HG02610 (cell line): ENCODE data around the gene SUPT6H.
"Not testable (repeated sequence)": the region's sequence is repeated elsewhere in the genome, so short reads cannot be mapped to it uniquely, and the experiment has no call there.

ENCODE experiments used
- ATAC-seq: cut with Tn5 transposase; IDR thresholded peaks from one replicate; pipeline ENCODE4 v1.9.1; 2021; ENCODE audit warnings: mild to moderate bottlenecking, moderate library complexity; ENCODE audit not compliant: unreplicated experiment

Gene SUPT6H

DNA sequence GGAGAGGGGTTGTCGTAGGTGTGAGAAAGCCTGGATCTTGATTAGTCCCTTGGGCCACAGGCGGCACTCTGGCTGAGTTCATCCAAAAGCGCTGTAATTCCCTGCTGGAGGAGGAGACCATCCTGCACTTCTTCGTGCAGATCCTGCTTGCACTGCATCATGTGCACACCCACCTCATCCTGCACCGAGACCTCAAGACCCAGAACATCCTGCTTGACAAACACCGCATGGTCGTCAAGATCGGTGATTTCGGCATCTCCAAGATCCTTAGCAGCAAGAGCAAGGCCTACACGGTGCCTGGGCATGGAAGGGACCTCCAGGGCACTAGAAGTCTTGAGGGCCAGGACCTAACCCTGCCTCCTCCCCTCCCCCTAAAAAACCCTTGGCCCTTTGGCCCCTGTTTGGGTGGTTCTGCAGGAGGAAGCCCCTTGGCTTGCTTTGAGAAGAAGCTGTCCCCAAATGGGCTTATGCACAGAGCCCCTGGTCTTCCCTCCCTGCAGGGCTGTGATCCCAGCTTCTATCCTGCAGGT lies 72.8 kb downstream of the SUPT6H start:
- no peak for ATAC-seq

DNA sequence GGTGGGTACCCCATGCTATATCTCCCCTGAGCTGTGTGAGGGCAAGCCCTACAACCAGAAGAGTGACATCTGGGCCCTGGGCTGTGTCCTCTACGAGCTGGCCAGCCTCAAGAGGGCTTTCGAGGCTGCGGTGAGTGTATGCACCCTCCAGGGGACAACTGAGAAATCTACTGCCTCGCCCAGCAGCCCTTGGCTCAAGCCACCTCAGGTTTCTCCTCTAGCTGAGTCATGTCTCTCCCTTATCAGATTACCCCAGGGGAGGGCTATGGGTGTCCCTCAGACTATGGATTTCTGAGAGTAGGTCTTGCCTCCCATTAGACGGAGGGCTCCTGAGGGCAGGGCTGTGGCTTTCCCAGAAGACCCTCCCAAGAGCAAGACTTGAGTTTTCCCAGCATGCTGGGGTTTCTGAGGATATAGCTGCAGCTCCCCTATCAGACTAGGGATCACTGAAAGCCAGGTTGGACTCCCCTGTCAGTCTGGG lies 73.3 kb downstream of the SUPT6H start:
- ATAC-seq: no peak

DNA sequence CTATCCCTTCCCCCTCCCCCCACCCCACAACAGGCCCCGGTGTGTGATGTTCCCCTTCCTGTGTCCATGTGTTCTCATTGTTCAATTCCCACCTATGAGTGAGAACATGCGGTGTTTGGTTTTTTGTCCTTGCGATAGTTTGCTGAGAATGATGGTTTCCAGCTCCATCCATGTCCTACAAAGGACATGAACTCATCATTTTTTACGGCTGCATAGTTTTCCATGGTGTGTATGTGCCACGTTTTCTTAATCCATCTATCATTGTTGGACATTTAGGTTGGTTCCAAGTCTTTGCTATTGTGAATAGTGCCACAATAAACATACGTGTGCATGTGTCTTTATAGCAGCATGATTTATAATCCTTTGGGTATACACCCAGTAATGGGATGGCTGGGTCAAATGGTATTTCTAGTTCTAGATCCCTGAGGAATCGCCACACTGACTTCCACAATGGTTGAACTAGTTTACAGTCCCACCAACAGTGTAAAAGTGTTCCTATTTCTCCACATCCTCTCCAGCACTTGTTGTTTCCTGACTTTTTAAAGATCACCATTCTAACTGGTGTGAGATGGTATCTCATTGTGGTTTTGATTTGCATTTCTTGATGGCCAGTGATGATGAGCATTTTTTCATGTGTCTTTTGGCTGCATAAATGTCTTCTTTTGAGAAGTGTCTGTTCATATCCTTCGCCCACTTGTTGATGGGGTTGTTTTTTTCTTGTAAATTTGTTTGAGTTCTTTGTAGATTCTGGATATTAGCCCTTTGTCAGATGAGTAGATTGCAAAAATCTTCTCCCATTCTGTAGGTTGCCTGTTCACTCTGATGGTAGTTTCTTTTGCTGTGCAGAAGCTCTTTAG lies 74.1 kb downstream of the SUPT6H start:
- not testable (repeated sequence) for ATAC-seq

DNA sequence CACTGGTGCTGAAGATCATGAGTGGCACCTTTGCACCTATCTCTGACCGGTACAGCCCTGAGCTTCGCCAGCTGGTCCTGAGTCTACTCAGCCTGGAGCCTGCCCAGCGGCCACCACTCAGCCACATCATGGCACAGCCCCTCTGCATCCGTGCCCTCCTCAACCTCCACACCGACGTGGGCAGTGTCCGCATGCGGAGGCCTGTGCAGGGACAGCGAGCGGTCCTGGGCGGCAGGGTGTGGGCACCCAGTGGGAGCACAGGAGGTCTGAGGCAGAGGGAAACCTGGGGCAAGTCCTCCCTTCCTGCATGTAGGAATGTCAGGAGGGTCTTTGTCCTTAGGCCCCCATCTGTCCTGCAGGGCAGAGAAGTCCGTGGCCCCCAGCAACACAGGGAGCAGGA lies 75.3 kb downstream of the SUPT6H start:
- ATAC-seq: no peak

DNA sequence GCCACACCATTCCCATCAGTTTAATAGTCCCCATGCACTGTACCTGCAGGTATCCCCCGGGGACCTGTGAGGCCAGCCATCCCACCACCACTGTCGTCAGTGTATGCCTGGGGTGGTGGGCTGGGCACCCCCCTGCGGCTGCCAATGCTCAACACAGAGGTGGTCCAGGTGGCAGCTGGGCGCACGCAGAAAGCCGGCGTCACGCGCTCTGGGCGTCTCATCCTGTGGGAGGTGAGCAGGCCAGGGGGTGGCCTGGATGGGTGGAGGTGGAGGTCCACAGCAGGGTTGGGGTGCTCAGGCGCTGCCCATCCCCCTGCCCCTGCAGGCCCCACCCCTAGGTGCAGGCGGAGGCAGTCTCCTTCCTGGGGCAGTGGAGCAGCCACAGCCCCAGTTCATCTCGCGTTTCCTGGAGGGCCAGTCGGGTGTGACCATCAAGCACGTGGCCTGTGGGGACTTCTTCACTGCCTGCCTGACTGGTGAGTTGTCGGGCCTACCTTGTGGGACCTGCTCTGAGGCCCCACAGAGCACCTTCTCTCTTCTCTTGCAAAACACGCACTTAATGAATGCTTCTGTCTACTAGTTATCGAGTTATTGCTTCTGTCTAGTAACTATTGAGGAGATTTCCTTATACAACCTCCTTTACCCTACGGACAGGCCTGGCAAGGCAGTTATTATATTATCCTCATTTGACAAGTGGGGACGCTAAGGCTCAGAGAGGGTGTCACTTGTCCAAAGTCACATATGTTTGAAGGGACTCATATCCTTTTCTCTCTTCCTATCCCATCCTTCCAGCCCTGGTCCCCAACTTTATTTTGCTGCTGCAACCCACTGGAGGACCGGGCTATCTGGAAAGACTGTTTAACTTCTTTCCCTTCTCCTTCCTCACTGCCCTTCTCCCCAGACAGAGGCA lies 76.0 kb downstream of the SUPT6H start:
- ATAC-seq: peak; percentile 53

DNA sequence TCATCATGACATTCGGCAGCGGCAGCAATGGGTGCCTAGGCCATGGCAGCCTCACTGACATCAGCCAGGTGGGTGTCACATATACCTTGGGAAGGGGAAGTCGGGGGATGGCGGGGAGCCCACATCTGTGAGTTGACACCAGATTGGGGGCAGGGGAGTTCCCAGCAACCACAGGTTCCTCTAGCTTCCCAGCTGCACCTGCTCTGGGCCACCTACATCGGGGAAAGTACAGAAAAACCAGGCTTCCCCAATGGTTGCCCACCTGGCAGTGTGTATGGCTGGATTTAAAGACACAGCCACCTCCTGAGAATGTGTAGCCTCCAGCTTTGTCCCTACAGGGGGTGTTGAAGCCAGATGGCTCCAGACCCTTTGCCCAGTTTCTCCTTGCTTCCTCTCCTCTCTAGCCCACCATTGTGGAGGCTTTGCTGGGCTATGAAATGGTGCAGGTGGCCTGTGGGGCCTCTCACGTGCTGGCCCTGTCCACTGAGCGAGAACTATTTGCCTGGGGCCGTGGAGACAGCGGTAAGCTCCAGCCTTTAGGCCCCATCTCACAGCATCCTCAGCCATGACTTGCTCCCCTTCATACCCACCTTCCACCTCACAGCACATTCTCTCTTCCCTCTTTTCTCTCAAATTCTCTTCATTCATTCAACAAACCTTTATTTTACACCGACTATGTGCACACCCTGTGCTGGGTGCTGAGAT lies 76.8 kb downstream of the SUPT6H start:
- peak; percentile 31 for ATAC-seq

DNA sequence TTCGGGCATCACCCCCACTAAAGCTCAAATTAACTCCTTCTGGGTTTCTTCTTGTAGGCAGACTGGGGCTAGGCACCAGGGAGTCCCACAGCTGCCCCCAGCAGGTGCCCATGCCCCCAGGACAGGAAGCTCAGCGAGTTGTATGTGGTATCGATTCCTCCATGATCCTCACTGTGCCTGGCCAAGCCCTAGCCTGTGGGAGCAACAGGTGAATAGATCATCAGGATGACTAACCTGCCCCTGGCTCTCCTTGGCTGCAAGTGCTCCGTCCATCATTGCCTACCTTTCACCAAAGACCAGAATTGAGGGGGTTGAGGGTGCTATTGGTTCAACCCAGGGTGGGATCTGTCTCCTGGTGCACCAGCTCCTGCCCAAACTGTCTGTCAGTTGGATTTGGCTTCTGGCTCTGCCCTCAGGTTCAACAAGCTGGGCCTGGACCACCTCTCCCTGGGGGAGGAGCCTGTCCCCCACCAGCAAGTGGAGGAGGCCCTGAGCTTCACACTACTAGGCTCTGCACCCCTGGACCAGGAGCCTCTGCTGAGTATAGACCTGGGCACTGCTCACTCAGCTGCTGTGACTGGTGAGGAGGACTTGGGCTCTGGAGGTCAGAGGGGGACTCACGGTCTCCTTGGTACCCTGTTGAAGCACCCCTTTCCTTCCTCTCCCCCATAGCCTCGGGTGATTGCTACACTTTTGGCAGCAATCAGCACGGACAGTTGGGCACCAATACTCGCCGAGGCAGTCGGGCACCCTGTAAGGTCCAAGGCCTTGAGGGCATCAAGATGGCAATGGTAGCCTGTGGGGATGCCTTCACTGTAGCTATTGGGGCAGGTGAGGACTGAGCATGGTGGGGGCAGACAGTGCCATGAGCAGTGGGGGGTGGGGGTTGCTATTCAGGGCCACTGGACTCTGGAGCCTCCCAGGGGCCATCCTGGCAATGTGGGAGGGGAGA lies 78.7 kb downstream of the SUPT6H start:
- ATAC-seq: no peak

DNA sequence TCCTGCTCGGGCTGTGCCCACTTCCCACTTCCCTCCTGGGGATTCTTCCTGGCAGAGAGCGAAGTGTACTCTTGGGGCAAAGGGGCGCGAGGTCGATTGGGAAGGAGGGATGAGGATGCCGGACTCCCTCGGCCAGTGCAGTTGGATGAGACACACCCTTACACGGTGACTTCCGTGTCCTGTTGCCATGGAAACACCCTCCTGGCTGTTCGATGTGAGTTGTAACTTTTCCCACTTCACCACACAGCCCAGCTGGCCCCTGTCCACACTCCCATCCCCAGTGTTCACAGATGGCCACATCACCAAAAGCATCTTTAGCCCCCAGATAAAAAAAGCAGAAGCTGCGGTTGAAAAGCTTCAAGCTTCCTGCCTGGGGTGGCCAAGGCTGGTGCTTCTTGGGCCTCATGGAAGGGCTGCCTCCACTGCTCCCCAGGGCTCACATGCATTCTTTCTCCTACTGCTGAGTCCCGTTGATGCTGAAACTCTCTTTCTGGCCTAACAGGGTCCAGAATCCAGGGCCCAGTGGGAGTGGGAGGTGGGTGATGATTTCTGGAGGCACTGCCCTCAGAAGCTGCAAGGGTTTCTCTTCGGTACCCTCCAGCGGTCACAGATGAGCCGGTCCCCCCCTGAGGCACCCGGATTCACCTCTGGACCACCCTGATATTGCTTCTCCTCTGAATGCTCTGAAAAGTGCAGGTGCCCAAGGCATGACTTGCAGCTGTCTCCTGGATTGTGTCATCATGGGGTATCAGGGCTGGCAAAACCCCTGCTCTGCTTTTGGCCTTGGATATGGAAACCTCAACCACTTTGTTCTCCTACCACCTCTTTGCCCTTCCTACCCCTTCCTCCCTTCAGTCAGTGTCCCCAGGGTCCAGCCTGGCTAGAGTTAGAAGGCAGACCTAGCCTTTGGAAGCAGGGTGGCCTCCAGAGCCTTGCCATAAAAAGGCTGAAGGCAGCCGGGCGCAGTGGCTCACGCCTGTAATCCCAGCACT lies 79.6 kb downstream of the SUPT6H start:
- ATAC-seq: no peak

DNA sequence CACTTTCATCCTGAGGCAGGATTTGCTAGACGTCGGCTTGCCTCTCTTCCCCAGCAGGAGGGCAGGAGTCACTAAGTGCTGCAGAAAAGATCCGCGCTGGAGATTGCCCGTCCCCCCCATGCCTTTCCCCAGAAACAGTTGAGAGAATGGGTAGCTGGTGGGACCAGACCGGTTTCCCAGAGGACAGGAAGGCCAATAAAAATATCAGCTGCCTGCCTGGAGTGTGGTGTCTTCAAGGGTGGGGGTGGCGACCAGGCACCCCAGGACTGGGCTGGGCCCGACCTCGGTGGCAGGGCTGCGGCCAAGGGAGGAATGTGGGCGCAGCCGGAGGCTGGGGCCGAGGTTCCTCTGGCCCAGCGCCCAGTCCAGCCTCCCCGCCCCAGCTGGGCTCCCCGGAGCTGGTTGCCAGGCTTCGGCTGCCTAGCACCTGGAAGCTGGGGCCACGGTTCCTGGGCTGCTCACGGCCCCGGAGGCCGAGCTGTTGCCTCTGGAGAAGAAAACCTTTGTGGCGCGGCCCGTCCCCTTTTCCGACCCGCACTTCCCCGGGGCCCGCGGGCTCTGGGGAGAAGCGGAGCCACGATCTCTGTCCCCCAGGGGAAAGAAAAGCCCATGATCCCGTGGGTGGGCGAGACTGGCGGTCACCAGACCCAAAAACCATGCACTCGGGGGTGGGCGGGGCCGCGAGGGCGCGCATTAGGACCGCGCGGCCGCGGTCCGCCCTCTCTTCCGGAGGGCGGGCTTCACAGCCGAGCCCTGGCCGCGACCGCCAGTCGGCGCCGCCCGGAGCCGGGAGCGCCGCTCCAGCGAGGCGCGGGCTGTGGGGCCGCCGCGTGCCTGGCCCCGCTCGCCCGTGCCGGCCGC lies 81.5 kb downstream of the SUPT6H start, which contains the start of gene TRAF4:
Gene TRAF4, plus strand, starts transcription at position 769 of the 861 bp plus-strand sequence. CDS start 102 bp downstream, outside the sequence.
- peak; percentile 61 for ATAC-seq

DNA sequence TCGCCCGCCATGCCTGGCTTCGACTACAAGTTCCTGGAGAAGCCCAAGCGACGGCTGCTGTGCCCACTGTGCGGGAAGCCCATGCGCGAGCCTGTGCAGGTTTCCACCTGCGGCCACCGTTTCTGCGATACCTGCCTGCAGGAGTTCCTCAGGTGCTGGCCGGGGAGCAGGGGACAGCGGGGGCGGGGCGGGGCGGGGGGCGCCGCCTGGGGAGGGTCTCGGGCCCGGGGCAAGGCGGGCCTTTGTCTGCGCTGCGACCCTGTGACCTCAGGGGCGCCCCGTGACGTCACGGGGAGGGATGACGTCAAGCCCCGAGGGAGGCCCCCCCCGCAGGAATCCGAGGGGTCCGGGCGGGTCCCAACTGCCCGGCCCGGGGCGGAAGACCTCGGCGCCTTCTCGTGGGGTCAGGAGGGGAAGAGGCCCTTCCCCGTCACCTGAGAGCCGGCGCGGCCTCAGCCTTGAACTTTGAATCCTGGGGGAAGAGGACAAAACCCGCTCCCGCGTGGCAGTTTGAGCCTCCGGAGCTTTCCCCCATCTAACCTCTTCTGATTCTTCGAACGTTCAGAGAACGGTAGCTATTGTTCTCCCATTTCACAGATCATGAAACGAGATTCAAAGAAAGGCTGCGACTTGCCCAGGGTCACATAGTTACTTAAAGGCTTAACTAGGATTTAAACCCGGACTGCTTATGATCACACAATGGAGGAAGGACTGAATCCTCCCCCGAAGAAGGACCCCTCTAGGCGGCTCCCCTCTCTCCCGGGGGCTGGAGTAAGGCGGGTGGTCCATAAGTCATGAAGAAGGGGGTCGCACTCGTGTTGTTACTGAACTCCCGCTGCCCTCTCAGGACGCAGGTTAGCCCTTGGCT lies 82.3 kb downstream of the SUPT6H start:
- peak; percentile 23 for ATAC-seq

DNA sequence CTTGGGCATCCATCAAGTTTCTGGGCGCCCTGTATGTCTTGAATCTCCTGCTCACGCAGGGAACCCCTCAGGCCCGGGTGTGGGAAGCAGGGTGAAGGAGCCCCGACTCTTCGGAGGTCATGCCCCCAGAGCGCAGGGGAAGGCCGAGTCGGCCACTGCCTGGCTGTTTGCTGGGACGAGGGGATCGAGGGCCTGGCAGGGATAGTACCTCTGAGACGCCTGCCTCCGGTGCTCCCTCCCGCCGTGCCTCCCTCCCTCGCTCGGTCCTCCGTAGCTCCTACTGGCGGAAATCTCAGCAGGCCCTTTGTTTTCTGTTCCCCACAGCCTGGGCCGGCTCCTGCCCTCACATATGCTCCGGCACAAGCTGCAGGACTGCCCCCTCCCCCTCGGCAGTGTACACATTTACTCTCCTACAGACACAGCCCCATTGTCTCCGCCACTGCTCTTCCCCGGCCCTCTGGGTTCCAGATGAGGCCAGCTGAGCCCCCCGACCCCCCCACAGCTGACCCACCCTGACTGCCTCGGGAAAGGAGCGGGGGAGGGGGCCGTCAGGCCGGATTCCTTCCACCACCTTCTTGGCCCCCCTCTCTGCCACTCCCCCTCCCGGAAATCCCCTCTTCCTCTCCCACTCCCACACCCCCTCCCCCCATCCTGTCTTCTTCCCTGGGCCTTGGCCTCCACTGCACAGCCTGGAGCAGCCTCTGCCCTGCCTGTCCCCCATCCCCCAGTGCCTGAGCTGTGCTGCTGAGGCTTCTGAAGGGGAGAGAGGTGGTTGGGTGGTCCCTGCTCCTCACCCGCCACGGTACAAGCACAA lies 83.2 kb downstream of the SUPT6H start:
- ATAC-seq: no peak

DNA sequence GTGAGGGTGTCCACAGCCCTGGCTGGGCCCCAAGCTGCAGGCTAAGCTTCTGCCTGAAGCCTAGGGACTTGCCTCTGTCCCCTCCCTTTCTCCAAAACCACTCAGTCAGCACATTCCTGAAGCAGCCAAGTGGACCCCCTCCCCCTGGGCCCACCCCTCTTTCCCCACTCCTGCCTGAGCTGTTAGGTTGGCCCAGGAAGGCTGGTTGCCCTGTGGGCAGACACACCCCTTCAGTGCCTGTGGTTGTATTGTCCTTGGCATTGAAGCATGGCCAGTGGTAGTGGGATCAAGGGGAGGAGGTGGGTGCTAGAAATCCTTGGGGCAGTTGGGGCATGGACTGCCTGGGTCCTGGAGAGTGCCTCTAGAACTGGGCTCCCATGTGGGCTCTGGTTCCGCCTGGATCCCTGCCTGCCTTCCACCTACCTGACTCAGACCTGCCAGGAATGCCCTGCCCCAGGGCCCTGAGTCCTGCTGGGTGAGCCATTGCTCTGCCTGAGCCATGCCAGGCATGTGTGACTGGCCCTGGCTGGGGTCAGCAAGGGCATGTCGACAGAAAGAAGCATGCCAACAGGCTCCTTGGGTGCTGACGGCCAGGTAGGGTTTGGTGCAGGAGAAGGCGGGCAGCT lies 83.9 kb downstream of the SUPT6H start:
- ATAC-seq: no peak

DNA sequence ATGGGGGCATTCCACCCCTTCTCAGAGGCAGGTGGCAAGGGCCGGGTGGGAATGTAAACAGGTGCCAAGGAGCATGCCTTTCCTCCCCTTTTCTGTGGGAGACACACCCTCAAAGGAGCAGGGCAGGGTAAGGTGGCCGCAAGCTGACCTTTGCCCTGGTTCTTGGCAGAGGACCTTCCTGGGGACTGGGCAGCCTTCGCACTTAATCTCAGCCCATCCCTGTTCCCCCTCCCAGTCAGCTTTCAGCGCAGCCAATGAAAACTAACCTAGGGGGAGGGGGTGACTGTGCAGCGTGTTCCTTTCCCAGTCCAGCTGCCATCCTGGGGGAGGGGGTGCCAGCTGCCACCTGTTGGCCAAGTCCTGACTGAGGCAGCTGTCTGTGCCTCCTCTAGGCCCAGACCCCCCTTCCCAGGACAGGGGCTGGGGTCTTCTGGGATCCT lies 84.6 kb downstream of the SUPT6H start:
- ATAC-seq: no peak

DNA sequence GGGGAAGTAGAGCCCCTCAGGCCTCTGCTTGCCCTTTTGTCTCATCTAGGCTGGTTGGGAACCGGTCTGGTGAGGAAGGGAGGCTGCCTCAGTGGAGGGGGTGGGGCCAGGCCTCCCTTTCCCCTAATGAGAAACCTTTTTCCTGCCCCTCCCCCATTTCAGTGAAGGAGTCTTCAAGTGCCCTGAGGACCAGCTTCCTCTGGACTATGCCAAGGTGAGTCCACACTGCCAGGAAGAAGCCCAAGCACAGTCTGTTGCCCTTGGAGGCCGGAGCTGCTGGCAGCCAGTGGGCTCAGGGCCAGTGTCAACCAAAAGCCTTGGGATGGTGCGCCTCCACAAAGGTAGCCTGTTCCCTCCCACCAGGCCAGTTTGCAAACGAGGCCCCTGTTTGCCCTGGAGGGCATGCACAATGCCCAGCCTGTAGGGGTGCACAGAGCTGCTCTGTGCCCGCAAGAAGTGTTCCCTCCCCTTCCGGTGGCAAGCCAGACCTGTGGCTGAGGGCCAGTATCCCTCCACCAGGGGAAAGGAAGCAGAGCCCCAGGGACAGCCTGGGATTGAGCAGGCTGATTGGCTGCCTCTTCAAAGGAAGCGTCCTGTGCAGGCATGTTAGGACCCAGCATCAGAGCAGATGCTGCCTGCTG lies 85.2 kb downstream of the SUPT6H start:
- ATAC-seq: no peak
